A549 (cell line): Measurements from ENCODE around the gene DOCK6. TPM values are rescaled to one million over a fixed set of nuclear protein-coding genes. Genes with fewer than 3 reads are reported as not detected.

Source experiments
- ATAC-seq, 2 experiments: fragments of 200-7000 bp in 1 of 2; fragments of >200 bp in 1 of 2; cut with Nextera tagmentation in 1 of 2; cut with Tn5 transposase in 1 of 2; 3 replicates each; pipeline versions ENCODE4 v1.8.0 to v1.9.1; 2018 to 2020; ENCODE audit warnings: mild to moderate bottlenecking in 1 of 2, moderate library complexity in 1 of 2
- CTCF ChIA-PET: fragments of 300-600 bp; sonication (Branson Sonifier 250); formaldehyde crosslinking; extraction: SDS; loops from one replicate; lab custom pipeline; 2021; ENCODE audit warnings: antibody characterized with exemption, inconsistent platforms; lab: Yijun Ruan, JAX
- POLR2A ChIA-PET: fragments of 350-600 bp; formaldehyde crosslinking; extraction: SDS; loops from one replicate; lab custom pipeline; 2021; ENCODE audit warnings: antibody characterized with exemption, inconsistent platforms; lab: Yijun Ruan, JAX
- DNase-seq, 2 experiments: peaks; one replicate each; pipeline versions ENCODE4 v3.0.0 to v3.0.0-alpha.2; 2011 to 2016; ENCODE audit warnings: low read depth in 1 of 2, low spot score in 1 of 2
- FAIRE-seq: peaks from 2 replicates; lab custom pipeline; 2011; peaks lifted over from hg19 to GRCh38; lab: Jason Lieb, UNC
- H3K27ac ChIP-seq, 2 experiments: fragments of >200 bp; sonication (Bioruptor Twin); formaldehyde crosslinking; 3 replicates each; pipeline ENCODE4 v1.5.1; 2016 to 2017
- H3K4me1 ChIP-seq: fragments of >200 bp; sonication (Bioruptor Twin); formaldehyde crosslinking; 3 replicates; pipeline ENCODE4 v1.6.1; 2016
- H3K4me2 ChIP-seq: fragments of >200 bp; sonication (Bioruptor Twin); formaldehyde crosslinking; 3 replicates; pipeline ENCODE4 v1.6.1; 2016
- H3K4me3 ChIP-seq: fragments of >200 bp; sonication (Bioruptor Twin); formaldehyde crosslinking; 3 replicates; pipeline ENCODE4 v1.5.1; 2016
- H3K9me3 ChIP-seq: fragments of >200 bp; sonication (Bioruptor Twin); formaldehyde crosslinking; 3 replicates; pipeline ENCODE4 v1.6.1; 2016
- CHD4 ChIP-seq: fragments of 200-600 bp; sonication (generic); IDR thresholded peaks from 2 replicates; pipeline ENCODE4 v1.6.1; 2016; ENCODE audit warnings: antibody characterized with exemption, mild to moderate bottlenecking, borderline replicate concordance
- CTCF ChIP-seq: fragments of >200 bp; sonication (Bioruptor Twin); formaldehyde crosslinking; IDR thresholded peaks from 3 replicates; pipeline ENCODE4 v1.5.1; 2016
- EHF ChIP-seq: fragments of 250-450 bp; sonication (Bioruptor Pico); IDR thresholded peaks from 2 replicates; pipeline ENCODE4 v1.5.0; 2020; ENCODE audit warnings: mild to moderate bottlenecking
- EP300 ChIP-seq, 2 experiments: fragments of >200 bp; sonication (Bioruptor Twin); formaldehyde crosslinking; IDR thresholded peaks; 2 replicates in 1 of 2; 3 replicates in 1 of 2; pipeline ENCODE4 v1.6.1; 2016 to 2017
- FOSL2 ChIP-seq, 2 experiments: fragments of 450-650 bp in 1 of 2; fragments of >200 bp in 1 of 2; sonication (Bioruptor Twin) in 1 of 2; formaldehyde crosslinking; IDR thresholded peaks; 2 replicates each; pipeline versions ENCODE4 v1.5.0 to v1.6.1; 2016 to 2020; ENCODE audit warnings: mild to moderate bottlenecking in 1 of 2, moderate library complexity in 1 of 2
- FOXS1 ChIP-seq: fragments of 250-450 bp; sonication (Bioruptor Pico); IDR thresholded peaks from 2 replicates; pipeline ENCODE4 v1.5.0; 2020; ENCODE audit warnings: mild to moderate bottlenecking, moderate library complexity
- GATA3 ChIP-seq: IDR thresholded peaks from 2 replicates; pipeline ENCODE4 v1.6.1; 2012; ENCODE audit warnings: borderline replicate concordance
- HMGXB4 ChIP-seq: fragments of 250-450 bp; sonication (Bioruptor Pico); IDR thresholded peaks from 2 replicates; pipeline ENCODE4 v1.5.0; 2021; ENCODE audit warnings: mild to moderate bottlenecking, moderate library complexity, borderline replicate concordance
- KDM1A ChIP-seq: fragments of 200-600 bp; sonication (generic); IDR thresholded peaks from 2 replicates; pipeline ENCODE4 v1.6.1; 2016; ENCODE audit warnings: low read depth, mild to moderate bottlenecking
- MAFK ChIP-seq: fragments of 450-650 bp; IDR thresholded peaks from 2 replicates; pipeline ENCODE4 v1.6.1; 2014; ENCODE audit not compliant: partially characterized antibody
- MAZ ChIP-seq: fragments of 150-350 bp; IDR thresholded peaks from 2 replicates; pipeline ENCODE4 v1.6.1; 2014; ENCODE audit warnings: antibody characterized with exemption, low read depth, low read length, borderline replicate concordance
- NFE2L2 ChIP-seq: fragments of 150-350 bp; conservative IDR thresholded peaks from 2 replicates; pipeline ENCODE4 v1.6.1; 2014; ENCODE audit warnings: low read length
- PHF8 ChIP-seq: fragments of 200-600 bp; sonication (generic); IDR thresholded peaks from 2 replicates; pipeline ENCODE4 v1.6.1; 2016; ENCODE audit warnings: low read depth, mild to moderate bottlenecking, antibody characterized with exemption, moderate library complexity, borderline replicate concordance
- RCOR1 ChIP-seq: fragments of 150-350 bp; IDR thresholded peaks from 2 replicates; pipeline ENCODE4 v1.6.1; 2014; ENCODE audit warnings: antibody characterized with exemption, low read length, low read depth
- SMC3 ChIP-seq: fragments of >200 bp; sonication (Bioruptor Twin); formaldehyde crosslinking; IDR thresholded peaks from 3 replicates; pipeline ENCODE4 v1.6.1; 2018; ENCODE audit warnings: inconsistent platforms
- ZFP36 ChIP-seq: fragments of 450-650 bp; IDR thresholded peaks from 2 replicates; pipeline ENCODE4 v1.6.1; 2014; ENCODE audit warnings: borderline replicate concordance; ENCODE audit not compliant: partially characterized antibody
- ZSCAN20 ChIP-seq: fragments of 250-450 bp; sonication (Bioruptor Pico); IDR thresholded peaks from 2 replicates; pipeline ENCODE4 v1.8.0; 2022; ENCODE audit warnings: mild to moderate bottlenecking, moderate library complexity
- whole genome bisulfite sequencing: methylation state at CpG from one replicate; pipeline ENCODE4 v1.1.6; 2017; ENCODE audit errors: missing lambda C conversion rate; 5-methylcytosine and 5-hydroxymethylcytosine counted together
- polyA plus RNA-seq, 4 experiments: library from polyadenylated mRNA; depleted of rRNA in 3 of 4; stranded (reverse); fragments of >200 nt; fragmentation: RNase III in 1 of 4; extraction: RNeasy Plus Mini Kit Qiagen cat#74134 plus additional on column Dnase treatment in 1 of 4; gene quantifications; 2 replicates in 3 of 4; 3 replicates in 1 of 4; pipeline ENCODE4 v1.2.3, GENCODE V29; 2011 to 2017
- TF ChIP-seq, protein P1 (sequence below): fragments of 250-450 bp; sonication (Bioruptor Pico); IDR thresholded peaks from 2 replicates; pipeline ENCODE4 v1.5.0; 2020; ENCODE audit warnings: low read depth, mild to moderate bottlenecking, moderate library complexity
- TF ChIP-seq, protein P2 (sequence below): IDR thresholded peaks from 2 replicates; pipeline ENCODE4 v1.6.1; 2012; ENCODE audit warnings: low read depth, borderline replicate concordance
- TF ChIP-seq, protein P3 (sequence below): IDR thresholded peaks from 2 replicates; pipeline ENCODE4 v1.6.1; 2012

Gene DOCK6
- polyA plus RNA-seq, 2 of the 4 experiments (the other 2 are of a cell fraction), result 7.6 to 8.0 TPM

DNA sequence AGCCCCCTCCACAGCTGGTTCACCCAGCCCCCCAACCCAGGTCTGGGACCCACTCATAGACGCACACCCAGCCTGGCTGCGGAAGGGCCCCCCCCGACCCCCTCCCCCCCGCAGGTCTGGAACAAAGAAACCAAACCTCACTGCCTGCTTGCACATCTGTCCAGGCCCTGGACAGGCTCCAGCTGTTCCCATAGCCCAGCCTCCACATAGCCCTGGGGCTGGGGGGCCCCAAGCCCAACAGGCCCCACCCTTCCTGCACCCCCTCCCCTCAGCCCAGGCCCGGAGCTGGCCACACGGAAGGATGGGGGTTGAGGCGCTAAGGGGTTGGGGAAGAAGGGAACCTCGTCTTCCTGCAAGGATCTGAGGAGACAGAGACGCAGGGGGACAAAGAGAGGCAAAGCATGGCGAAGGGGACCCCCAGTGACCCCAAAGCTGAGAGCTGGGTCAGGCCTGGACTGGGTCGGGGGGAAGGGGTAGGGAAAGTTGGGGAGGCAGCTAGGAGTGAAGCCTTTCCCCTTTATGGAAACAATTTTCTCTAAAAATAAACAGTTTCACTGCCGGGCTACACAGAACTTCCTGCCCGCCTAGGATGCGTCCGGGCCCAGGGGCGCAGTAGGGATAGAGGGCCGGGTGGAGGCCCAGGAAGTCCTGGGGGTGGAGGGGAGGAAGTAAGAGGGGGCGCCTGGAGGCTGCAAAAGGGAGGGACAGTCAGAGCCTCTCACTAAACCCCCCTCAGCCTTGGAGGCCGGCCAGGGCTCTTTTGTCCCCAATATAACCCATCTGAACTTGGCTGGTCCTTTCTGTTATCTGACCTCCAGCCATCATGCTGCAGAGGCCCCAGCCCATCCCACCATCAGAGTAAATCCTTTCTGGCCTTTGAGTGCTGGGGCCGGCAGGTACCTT is 67.4 kb downstream of the DOCK6 start:
- Histone ChIP-seq H3K4me1 (peaks cover 46% of the 10 kb centered on the region), H3K4me3 (no peak overlapping the region), H3K4me2 (peak overlapping the region; percentile 78), H3K9me3 (no peaks in the 10 kb centered on the region), H3K27ac (peak overlapping the region; percentile 30 to 67; a peak in 4 of 6 replicates)
- TF ChIP-seq, protein P1, sequence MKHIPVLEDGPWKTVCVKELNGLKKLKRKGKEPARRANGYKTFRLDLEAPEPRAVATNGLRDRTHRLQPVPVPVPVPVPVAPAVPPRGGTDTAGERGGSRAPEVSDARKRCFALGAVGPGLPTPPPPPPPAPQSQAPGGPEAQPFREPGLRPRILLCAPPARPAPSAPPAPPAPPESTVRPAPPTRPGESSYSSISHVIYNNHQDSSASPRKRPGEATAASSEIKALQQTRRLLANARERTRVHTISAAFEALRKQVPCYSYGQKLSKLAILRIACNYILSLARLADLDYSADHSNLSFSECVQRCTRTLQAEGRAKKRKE, result no peak
- TF ChIP-seq PHF8, result no peak
- TF ChIP-seq FOXS1 (CRISPR knock-in tag), result no peak
- TF ChIP-seq, protein P2, sequence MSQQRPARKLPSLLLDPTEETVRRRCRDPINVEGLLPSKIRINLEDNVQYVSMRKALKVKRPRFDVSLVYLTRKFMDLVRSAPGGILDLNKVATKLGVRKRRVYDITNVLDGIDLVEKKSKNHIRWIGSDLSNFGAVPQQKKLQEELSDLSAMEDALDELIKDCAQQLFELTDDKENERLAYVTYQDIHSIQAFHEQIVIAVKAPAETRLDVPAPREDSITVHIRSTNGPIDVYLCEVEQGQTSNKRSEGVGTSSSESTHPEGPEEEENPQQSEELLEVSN, result no peak
- no peak for TF ChIP-seq SMC3
- no peak for TF ChIP-seq MAZ
- TF ChIP-seq EP300 (IDR thresholded peaks at IDR 0.05), result no peak
- ATAC-seq (no peak), FAIRE-seq (no peak), DNase-seq (no peak)
- 80% methylated on average over 12 of the region's 20 CpGs for whole genome bisulfite sequencing
- ChIA-PET POLR2A (no interaction called here), CTCF (interaction anchor here (1.4 kb wide), 1 partner anchor 9 kb away, joined by 3 read pairs; no protein-coding TSS in a partner anchor)

GRCh38 chr19:11194173-11194572 is 68.2 kb downstream of the DOCK6 start:
- H3K27ac ChIP-seq, result peak overlapping the region in 1 of 2 experiments; percentile 67; a peak in 2 of 6 replicates
- ATAC-seq (no peak), FAIRE-seq (no peak)

GRCh38 chr19:11192957-11193939 is 69.1 kb downstream of the DOCK6 start:
- H3K4me2 ChIP-seq, result no peak overlapping the region
- ChIA-PET CTCF (interaction anchor here (0.6 to 1.4 kb wide), 2 partner anchors 10 to 1363 kb away, joined by 3 to 5 read pairs; no protein-coding TSS in a partner anchor), POLR2A (no interaction called here)
- H3K4me1 ChIP-seq, result peaks cover 45% of the 10 kb centered on the region
- no peaks in the 10 kb centered on the region for H3K9me3 ChIP-seq
- DNase-seq (no peak), FAIRE-seq (no peak), ATAC-seq (no peak)
- 98% methylated on average over 26 of the region's 68 CpGs for WGBS
- H3K27ac ChIP-seq, result no peak overlapping the region
- H3K4me3 ChIP-seq, result no peak overlapping the region
- no peak for TF ChIP-seq EHF (CRISPR knock-in tag)
- TF ChIP-seq ZSCAN20 (CRISPR knock-in tag), result no peak
- no peak for TF ChIP-seq EP300 (IDR thresholded peaks at IDR 0.05)
- TF ChIP-seq, protein P3, sequence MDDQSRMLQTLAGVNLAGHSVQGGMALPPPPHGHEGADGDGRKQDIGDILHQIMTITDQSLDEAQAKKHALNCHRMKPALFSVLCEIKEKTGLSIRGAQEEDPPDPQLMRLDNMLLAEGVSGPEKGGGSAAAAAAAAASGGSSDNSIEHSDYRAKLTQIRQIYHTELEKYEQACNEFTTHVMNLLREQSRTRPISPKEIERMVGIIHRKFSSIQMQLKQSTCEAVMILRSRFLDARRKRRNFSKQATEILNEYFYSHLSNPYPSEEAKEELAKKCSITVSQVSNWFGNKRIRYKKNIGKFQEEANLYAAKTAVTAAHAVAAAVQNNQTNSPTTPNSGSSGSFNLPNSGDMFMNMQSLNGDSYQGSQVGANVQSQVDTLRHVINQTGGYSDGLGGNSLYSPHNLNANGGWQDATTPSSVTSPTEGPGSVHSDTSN, result no peak
- no peak for TF ChIP-seq CHD4
- no peak for TF ChIP-seq CTCF
- TF ChIP-seq ZFP36, result no peak
- no peak for TF ChIP-seq FOSL2 (IDR thresholded peaks at IDR 0.05)
- TF ChIP-seq FOSL2 (CRISPR knock-in tag; IDR thresholded peaks at IDR 0.05), result no peak
- no peak for TF ChIP-seq MAFK
- TF ChIP-seq GATA3, result no peak
- no peak for TF ChIP-seq KDM1A

More at GRCh38 chr19:11194173-11194572, 68.2 kb downstream of the DOCK6 start:
- 91% methylated on average over 6 of the region's 8 CpGs for WGBS
- Histone ChIP-seq H3K4me1 (peaks cover 53% of the 10 kb centered on the region), H3K4me3 (no peak overlapping the region), H3K9me3 (no peaks in the 10 kb centered on the region), H3K4me2 (peak overlapping the region; percentile 78; the same call in 1 of the 3 replicates)
- CTCF ChIA-PET, result interaction anchor here (1.4 kb wide), 1 partner anchor 9 kb away, joined by 3 read pairs; no protein-coding TSS in a partner anchor
- POLR2A ChIA-PET, result no interaction called here
- DNase-seq, result no peak
- no peak for TF ChIP-seq HMGXB4
- no peak for TF ChIP-seq NFE2L2
- TF ChIP-seq CHD4, result no peak
- no peak for TF ChIP-seq EHF (CRISPR knock-in tag)
- TF ChIP-seq RCOR1, result no peak
